ENCODE results near the gene NME3. TPM values are rescaled to one million over a fixed set of nuclear protein-coding genes. Genes with fewer than 3 reads are reported as not detected.

The NME3 gene
- total RNA-seq, 1 experiment from 2014 or later: 86.8 TPM

GRCh38 chr16:1727651-1728624, 43.4 kb downstream of the NME3 start:
- H3K27ac Mint-ChIP-seq: no peak overlapping the region
- TF ChIP-seq NR3C1 (CRISPR knock-in tag; conservative IDR thresholded peaks at IDR 0.05; ENCODE audit: low read depth) (no peak), NR1H2 (CRISPR knock-in tag; IDR thresholded peaks at IDR 0.05) (no peak)
- no peak overlapping the region for H3K4me3 Mint-ChIP-seq
- no peak for ATAC-seq
- no peak for DNase-seq (ENCODE audit: low spot score)
- POLR2A ChIA-PET: no interaction called here
- H3K9me3 Mint-ChIP-seq: no peaks in the 10 kb centered on the region
- H3K27me3 Mint-ChIP-seq (ENCODE audit: low read depth): no peaks in the 10 kb centered on the region
- CTCF ChIA-PET: interaction anchor here (1.1 kb wide), 1 partner anchor 22 kb away, joined by 4 read pairs; the partner anchor contains the start of gene MAPK8IP3
- H3K36me3 Mint-ChIP-seq: peaks cover 3% of the 10 kb centered on the region; the same call in 1 of the 2 replicates
- H3K4me1 Mint-ChIP-seq: no peaks in the 10 kb centered on the region

- Mint-ChIP-seq H3K4me1 (no peaks in the 10 kb centered on the region), H3K27ac (peak overlapping the region; percentile 17; the same call in 1 of the 2 replicates), H3K4me3 (no peak overlapping the region), H3K27me3 (ENCODE audit: low read depth) (no peaks in the 10 kb centered on the region), H3K9me3 (no peaks in the 10 kb centered on the region), H3K36me3 (peaks cover 3% of the 10 kb centered on the region; the same call in 1 of the 2 replicates)
- no peak for DNase-seq (ENCODE audit: low spot score)
- TF ChIP-seq ETV6 (CRISPR knock-in tag; IDR thresholded peaks at IDR 0.05) (no peak), CBFB (CRISPR knock-in tag; IDR thresholded peaks at IDR 0.05; ENCODE audit: low read depth) (no peak), ZNF232 (CRISPR knock-in tag; IDR thresholded peaks at IDR 0.05) (no peak), ZBTB43 (CRISPR knock-in tag; IDR thresholded peaks at IDR 0.05) (no peak), NR1H2 (CRISPR knock-in tag; IDR thresholded peaks at IDR 0.05) (no peak), SP1 (CRISPR knock-in tag; conservative IDR thresholded peaks at IDR 0.05) (no peak)
- ChIA-PET CTCF (interaction anchor here (1.1 kb wide), 1 partner anchor 21 kb away, joined by 4 read pairs; the partner anchor contains the start of gene MAPK8IP3), POLR2A (no interaction called here)
- ATAC-seq: no peak
Observed at GRCh38 chr16:1726661-1727502, 44.5 kb downstream of the NME3 start.

DNA sequence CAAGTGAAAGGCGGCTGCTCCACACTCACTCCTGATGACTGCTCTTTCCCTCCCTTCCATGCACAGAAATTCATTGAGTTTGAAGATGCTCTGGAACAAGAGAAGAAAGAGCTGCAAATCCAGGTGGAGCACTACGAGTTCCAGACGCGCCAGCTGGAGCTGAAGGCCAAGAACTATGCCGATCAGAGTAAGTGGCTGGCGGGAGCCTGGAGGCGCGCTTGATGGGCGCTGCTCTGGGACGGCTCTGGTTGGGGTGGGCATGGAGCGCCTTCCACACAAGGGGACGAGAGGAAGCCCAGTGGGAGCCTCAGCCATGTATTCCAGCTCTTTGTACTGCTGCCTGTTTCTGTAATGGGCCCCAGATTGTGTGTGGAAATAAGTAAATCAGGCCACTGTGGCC, 46.9 kb downstream of the NME3 start:
- no peak for DNase-seq (ENCODE audit: low spot score)
- H3K9me3 Mint-ChIP-seq: no peaks in the 10 kb centered on the region
- no peak overlapping the region for H3K4me3 Mint-ChIP-seq
- POLR2A ChIA-PET: no interaction called here
- no peak overlapping the region for H3K27ac Mint-ChIP-seq
- peaks cover 3% of the 10 kb centered on the region; the same call in 1 of the 2 replicates for H3K36me3 Mint-ChIP-seq
- no peaks in the 10 kb centered on the region for H3K27me3 Mint-ChIP-seq (ENCODE audit: low read depth)
- 0 out of 2 replicates have a peak, but pooled peaks cover 2% of the 10 kb centered on the region for H3K4me1 Mint-ChIP-seq
- no peak for ATAC-seq
- CTCF ChIA-PET: interaction anchor here (0.8 to 2.7 kb wide), 9 partner anchors 9 to 113 kb away, joined by 3 to 45 read pairs (median 8); partner anchors contain the start of genes JPT2, NUBP2 and SPSB3
- no peak for TF ChIP-seq IRF2 (CRISPR knock-in tag; IDR thresholded peaks at IDR 0.05; ENCODE audit: borderline replicate concordance, low read depth)
- TF ChIP-seq TEAD4 (CRISPR knock-in tag; IDR thresholded peaks at IDR 0.05): no peak
- TF ChIP-seq ZMAT4 (CRISPR knock-in tag; IDR thresholded peaks at IDR 0.05): no peak
- TF ChIP-seq ETV6 (CRISPR knock-in tag; IDR thresholded peaks at IDR 0.05): no peak
- TF ChIP-seq, protein P1, sequence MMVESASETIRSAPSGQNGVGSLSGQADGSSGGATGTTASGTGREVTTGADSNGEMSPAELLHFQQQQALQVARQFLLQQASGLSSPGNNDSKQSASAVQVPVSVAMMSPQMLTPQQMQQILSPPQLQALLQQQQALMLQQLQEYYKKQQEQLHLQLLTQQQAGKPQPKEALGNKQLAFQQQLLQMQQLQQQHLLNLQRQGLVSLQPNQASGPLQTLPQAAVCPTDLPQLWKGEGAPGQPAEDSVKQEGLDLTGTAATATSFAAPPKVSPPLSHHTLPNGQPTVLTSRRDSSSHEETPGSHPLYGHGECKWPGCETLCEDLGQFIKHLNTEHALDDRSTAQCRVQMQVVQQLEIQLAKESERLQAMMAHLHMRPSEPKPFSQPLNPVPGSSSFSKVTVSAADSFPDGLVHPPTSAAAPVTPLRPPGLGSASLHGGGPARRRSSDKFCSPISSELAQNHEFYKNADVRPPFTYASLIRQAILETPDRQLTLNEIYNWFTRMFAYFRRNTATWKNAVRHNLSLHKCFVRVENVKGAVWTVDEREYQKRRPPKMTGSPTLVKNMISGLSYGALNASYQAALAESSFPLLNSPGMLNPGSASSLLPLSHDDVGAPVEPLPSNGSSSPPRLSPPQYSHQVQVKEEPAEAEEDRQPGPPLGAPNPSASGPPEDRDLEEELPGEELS (CRISPR knock-in tag; IDR thresholded peaks at IDR 0.05): no peak
- TF ChIP-seq EMX1 (CRISPR knock-in tag; IDR thresholded peaks at IDR 0.05): no peak
- no peak for TF ChIP-seq ZBTB21 (CRISPR knock-in tag; IDR thresholded peaks at IDR 0.05; ENCODE audit: borderline replicate concordance)
- no peak for TF ChIP-seq CDX4 (CRISPR knock-in tag; IDR thresholded peaks at IDR 0.05; ENCODE audit: borderline replicate concordance)
- no peak for TF ChIP-seq PRDM15 (CRISPR knock-in tag; IDR thresholded peaks at IDR 0.05)
- no peak for TF ChIP-seq JAZF1 (CRISPR knock-in tag; IDR thresholded peaks at IDR 0.05)
- no peak for TF ChIP-seq PRRX2 (CRISPR knock-in tag; IDR thresholded peaks at IDR 0.05)
- no peak for TF ChIP-seq FOXP1 (CRISPR knock-in tag; IDR thresholded peaks at IDR 0.05; ENCODE audit: borderline replicate concordance)
- no peak for TF ChIP-seq CBFB (CRISPR knock-in tag; IDR thresholded peaks at IDR 0.05; ENCODE audit: low read depth)
- no peak for TF ChIP-seq FOXK1 (CRISPR knock-in tag; IDR thresholded peaks at IDR 0.05)
- TF ChIP-seq CREM (CRISPR knock-in tag; IDR thresholded peaks at IDR 0.05): no peak
- no peak for TF ChIP-seq GRHL2 (CRISPR knock-in tag; IDR thresholded peaks at IDR 0.05; ENCODE audit: insufficient replicate concordance, severe bottlenecking)
